HCT116 (cell line): ENCODE measurements around the gene DAPK1. TPM values are rescaled to one million over a fixed set of nuclear protein-coding genes. Genes with fewer than 3 reads are reported as not detected.

Experiments used
- ATAC-seq: fragments of 200-7000 bp; cut with Tn5 transposase; 2 replicates; pipeline ENCODE4 v1.9.1; 2020; ENCODE audit warnings: mild to moderate bottlenecking, moderate library complexity
- BruUV-seq: library from RNA; stranded (reverse); fragments of 400-500 nt; replicated peaks from 2 replicates; lab custom pipeline; 2021; lab: Mats Ljungman, UMichigan
- CTCF ChIA-PET: fragments of 300-600 bp; sonication (Branson Sonifier 250); formaldehyde crosslinking; loops from one replicate; lab custom pipeline; 2021; ENCODE audit warnings: antibody characterized with exemption; lab: Charles Lee
- POLR2A ChIA-PET: fragments of 300-600, 350-600 bp; sonication (Branson Sonifier 250); formaldehyde crosslinking; loops from one replicate; lab custom pipeline; 2021; ENCODE audit warnings: antibody characterized with exemption; lab: Charles Lee
- RAD21 ChIA-PET, 2 experiments: fragments of 300-600 bp; sonication (Branson Sonifier 250); formaldehyde crosslinking; loops; one replicate each; lab custom pipeline; 2023; ENCODE audit warnings: low total read pairs in 2 of 2; ENCODE audit not compliant: uncharacterized antibody in 2 of 2, unreplicated experiment in 2 of 2, low non-redundant PET in 1 of 2; lab: Charles Lee
- DNase-seq: peaks from one replicate; pipeline ENCODE4 v3.0.0-alpha.2; 2010; ENCODE audit warnings: low read depth, low spot score
- H2AFZ ChIP-seq: fragments of 200-600 bp; shearing (Covaris generic), sonication (generic); 2 replicates; pipeline ENCODE4 v1.6.1; 2017; ENCODE audit warnings: low read depth, mixed run types, mixed read lengths, antibody characterized with exemption, low read length; ENCODE audit not compliant: poor library complexity, severe bottlenecking
- H3K27ac ChIP-seq: 2 replicates; pipeline ENCODE4 v1.5.1; 2012; ENCODE audit warnings: low read depth, low read length
- H3K27me3 ChIP-seq: fragments of 200-600 bp; sonication (generic); 2 replicates; pipeline ENCODE4 v1.6.1; 2016; ENCODE audit warnings: mixed run types, low read length, mixed read lengths; ENCODE audit not compliant: insufficient read depth
- H3K36me3 ChIP-seq, 2 experiments: fragments of 200-500 bp in 1 of 2; fragments of 200-600 bp in 1 of 2; sonication (Bioruptor generic) in 1 of 2; sonication (generic) in 1 of 2; 2 replicates each; pipeline versions ENCODE4 v1.5.1 to v1.6.1; 2014 to 2016; ENCODE audit warnings: low read length in 2 of 2, inconsistent platforms in 1 of 2, mixed read lengths in 1 of 2, mixed run types in 1 of 2; ENCODE audit not compliant: insufficient read depth in 2 of 2, control insufficient read depth in 1 of 2
- H3K4me1 ChIP-seq, 2 experiments: fragments of 200-600 bp in 1 of 2; sonication (generic) in 1 of 2; 2 replicates each; pipeline versions ENCODE4 v1.5.1 to v1.6.1; 2012 to 2017; ENCODE audit warnings: low read length in 2 of 2, inconsistent platforms in 1 of 2, mild to moderate bottlenecking in 1 of 2, mixed read lengths in 1 of 2, mixed run types in 1 of 2, moderate library complexity in 1 of 2; ENCODE audit not compliant: insufficient read depth in 2 of 2, control insufficient read depth in 1 of 2
- H3K4me2 ChIP-seq: fragments of 200-600 bp; sonication (generic); 2 replicates; pipeline ENCODE4 v1.6.1; 2017; ENCODE audit warnings: mixed run types, low read length, mixed read lengths
- H3K4me3 ChIP-seq, 2 experiments: fragments of 200-600 bp in 1 of 2; sonication (generic) in 1 of 2; replicated peaks in 1 of 2; 2 replicates each; pipeline ENCODE4 v1.5.1; 2011 to 2016; ENCODE audit warnings: low read length in 2 of 2, control low read depth in 1 of 2, low read depth in 1 of 2, mild to moderate bottlenecking in 1 of 2, mixed read lengths in 1 of 2, mixed run types in 1 of 2
- H3K79me2 ChIP-seq: fragments of 200-600 bp; sonication (generic); 2 replicates; pipeline ENCODE4 v1.6.1; 2017; ENCODE audit warnings: mild to moderate bottlenecking, mixed run types, low read length, moderate library complexity, mixed read lengths; ENCODE audit not compliant: insufficient read depth
- H3K9ac ChIP-seq: fragments of 200-600 bp; sonication (generic); 2 replicates; pipeline ENCODE4 v1.6.1; 2016; ENCODE audit warnings: low read length, mixed read lengths
- H3K9me2 ChIP-seq: fragments of 200-600 bp; sonication (generic), shearing (Covaris generic); 2 replicates; pipeline ENCODE4 v1.6.1; 2017; ENCODE audit warnings: mixed run types, mild to moderate bottlenecking, moderate library complexity; ENCODE audit not compliant: insufficient read depth
- H3K9me3 ChIP-seq, 2 experiments: fragments of 200-500 bp in 1 of 2; fragments of 200-600 bp in 1 of 2; sonication (Bioruptor generic) in 1 of 2; sonication (generic) in 1 of 2; 2 replicates each; pipeline ENCODE4 v1.6.1; 2014 to 2017; ENCODE audit warnings: low read length in 2 of 2, mixed read lengths in 2 of 2, inconsistent platforms in 1 of 2, low read depth in 1 of 2, mild to moderate bottlenecking in 1 of 2, mixed run types in 1 of 2, moderate library complexity in 1 of 2; ENCODE audit not compliant: control insufficient read depth in 1 of 2, insufficient read depth in 1 of 2
- H4K20me1 ChIP-seq: fragments of 200-600 bp; sonication (generic), shearing (Covaris generic); 2 replicates; pipeline ENCODE4 v1.6.1; 2017; ENCODE audit warnings: mixed run types, mild to moderate bottlenecking, moderate library complexity; ENCODE audit not compliant: insufficient read depth
- CTCF ChIP-seq, 3 experiments: fragments of 200-600 bp in 1 of 3; sonication (generic) in 1 of 3; IDR thresholded peaks in 2 of 3; conservative IDR thresholded peaks in 1 of 3; 2 replicates each; pipeline ENCODE4 v1.5.1; 2012 to 2017; ENCODE audit warnings: low read depth in 2 of 3, low read length in 2 of 3, antibody characterized with exemption in 1 of 3, borderline replicate concordance in 1 of 3, control low read depth in 1 of 3, mild to moderate bottlenecking in 1 of 3, mixed read lengths in 1 of 3, mixed run types in 1 of 3, moderate library complexity in 1 of 3; ENCODE audit not compliant: insufficient read depth in 1 of 3
- EZH2 ChIP-seq: fragments of 200-600 bp; sonication (generic); IDR thresholded peaks from 2 replicates; pipeline ENCODE4 v1.6.1; 2017; ENCODE audit warnings: antibody characterized with exemption, mixed run types
- FOSL1 ChIP-seq: IDR thresholded peaks from 2 replicates; pipeline ENCODE4 v1.6.1; 2012; ENCODE audit warnings: low read depth
- POLR2AphosphoS5 ChIP-seq: IDR thresholded peaks from 2 replicates; pipeline ENCODE4 v1.6.1; 2011; ENCODE audit warnings: mild to moderate bottlenecking, low read depth, low read length, moderate library complexity
- SP1 ChIP-seq: IDR thresholded peaks from 2 replicates; pipeline ENCODE4 v1.6.1; 2012; ENCODE audit warnings: low read depth
- SRF ChIP-seq: IDR thresholded peaks from 2 replicates; pipeline ENCODE4 v1.6.1; 2012; ENCODE audit warnings: low read depth
- YY1 ChIP-seq: IDR thresholded peaks from 2 replicates; pipeline ENCODE4 v1.6.1; 2011; ENCODE audit warnings: low read length, low read depth, moderate library complexity, mild to moderate bottlenecking; ENCODE audit not compliant: insufficient replicate concordance; ENCODE audit errors: extremely low read depth
- ZNF274 ChIP-seq: fragments of 200-500 bp; sonication (Bioruptor generic); IDR thresholded peaks from 2 replicates; pipeline ENCODE4 v1.6.1; 2014; ENCODE audit warnings: mild to moderate bottlenecking, low read depth, low read length, inconsistent platforms
- intact Hi-C: fragments of 100-400 bp; cut with micrococcal nuclease; formaldehyde crosslinking; loops from 2 replicates; pipeline ENCODE4 v1.10.0; 2022
- total RNA-seq: library from RNA; stranded (reverse); gene quantifications from one replicate; pipeline ENCODE4 v1.2.1, GENCODE V29; 2021; ENCODE audit not compliant: unreplicated experiment

The DAPK1 gene
- total RNA-seq, 1 experiment from 2014 or later, result 5.6 TPM

- intact Hi-C loops, result no loop called here
- no peak for DNase-seq
- Histone ChIP-seq H3K9ac (no peak overlapping the region), H3K36me3 (no peaks in the 10 kb centered on the region), H3K27ac (no peak overlapping the region), H4K20me1 (no peaks in the 10 kb centered on the region), H3K4me1 (no peaks in the 10 kb centered on the region), H3K79me2 (no peaks in the 10 kb centered on the region), H3K4me3 (no peak overlapping the region), H3K9me2 (no peaks in the 10 kb centered on the region), H3K4me2 (no peak overlapping the region), H3K9me3 (no peaks in the 10 kb centered on the region), H3K27me3 (no peaks in the 10 kb centered on the region), H2AFZ (no peak overlapping the region)
- RAD21 ChIA-PET, result no interaction called here
- POLR2A ChIA-PET, result no interaction called here
- BruUV-seq, result no TSS peak
- ATAC-seq, result no peak
- CTCF ChIA-PET, result no interaction called here
- TF ChIP-seq SRF (no peak), CTCF (IDR thresholded peaks at IDR 0.05 in 2 of 3, conservative IDR thresholded peaks at IDR 0.05 in 1 of 3; ENCODE audit: borderline replicate concordance in 1 of 3, insufficient read depth in 1 of 3, low read depth in 2 of 3, low read length in 2 of 3) (no peak), POLR2AphosphoS5 (no peak), FOSL1 (no peak), SP1 (no peak), EZH2 (no peak), ZNF274 (no peak), YY1 (no peak)
Observed at GRCh38 chr9:87579781-87580541, 82.3 kb downstream of the DAPK1 start.
